HepG2 (cell line): ENCODE results near the gene ZNF207. TPM values are rescaled to one million over a fixed set of nuclear protein-coding genes. Genes with fewer than 3 reads are reported as not detected.
"Not testable (repeated sequence)": the region's sequence is repeated elsewhere in the genome, so short reads cannot be mapped to it uniquely, and the experiment has no call there.

ENCODE experiments used
- ARID5B ChIP-seq: IDR thresholded peaks from 2 replicates; pipeline ENCODE4 v1.4.0; 2020; ENCODE audit warnings: mild to moderate bottlenecking, missing genetic modification reagents
- FOXA3 ChIP-seq: IDR thresholded peaks from 2 replicates; pipeline ENCODE4 v1.6.1; 2016; ENCODE audit warnings: missing genetic modification reagents, missing compliant biosample characterization
- HHEX ChIP-seq: IDR thresholded peaks from 2 replicates; pipeline ENCODE4 v1.6.1; 2016; ENCODE audit warnings: control low read depth
- KDM1A ChIP-seq: IDR thresholded peaks from 2 replicates; pipeline ENCODE4 v1.6.1; 2016; ENCODE audit warnings: missing compliant biosample characterization
- NR2F2 ChIP-seq: IDR thresholded peaks from 2 replicates; pipeline ENCODE4 v1.6.1; 2012; ENCODE audit warnings: low read depth, inconsistent platforms, borderline replicate concordance
- RCOR2 ChIP-seq: IDR thresholded peaks from 2 replicates; pipeline ENCODE4 v1.6.1; 2016; ENCODE audit warnings: missing biosample characterization, missing genetic modification reagents
- SOX13 ChIP-seq, 3 experiments: fragments of 450-650 bp in 1 of 3; sonication (generic) in 1 of 3; formaldehyde crosslinking in 1 of 3; IDR thresholded peaks in 2 of 3; conservative IDR thresholded peaks in 1 of 3; 2 replicates each; pipeline versions ENCODE4 v1.5.0 to v1.6.1; 2016 to 2020; ENCODE audit warnings: antibody characterized with exemption in 1 of 3, mild to moderate bottlenecking in 1 of 3, missing compliant biosample characterization in 1 of 3, missing genetic modification reagents in 1 of 3, moderate library complexity in 1 of 3
- TBX2 ChIP-seq: sonication (generic); formaldehyde crosslinking; IDR thresholded peaks from 2 replicates; pipeline ENCODE4 v1.5.0; 2020; ENCODE audit warnings: missing genetic modification reagents, mild to moderate bottlenecking, borderline replicate concordance
- ZNF460 ChIP-seq: sonication (generic); formaldehyde crosslinking; IDR thresholded peaks from 2 replicates; pipeline ENCODE4 v1.5.1; 2020; ENCODE audit warnings: missing genetic modification reagents, mild to moderate bottlenecking, borderline replicate concordance
- ZNF629 ChIP-seq: sonication (generic); formaldehyde crosslinking; conservative IDR thresholded peaks from 2 replicates; pipeline ENCODE4 v1.5.0; 2020; ENCODE audit warnings: missing genetic modification reagents
- polyA plus RNA-seq, 8 experiments: library from polyadenylated mRNA; depleted of rRNA in 3 of 8; stranded (reverse) in 7 of 8; unstranded in 1 of 8; fragments of >200 nt; fragmentation: Illumina TruSeq in 4 of 8; extraction: Trizol in 4 of 8; gene quantifications; 2 replicates each; pipeline versions ENCODE4 v1.2.1 to v1.2.3, GENCODE V29; 2011 to 2016; ENCODE audit warnings: low read depth in 4 of 8, missing spikeins in 1 of 8, mixed read lengths in 1 of 8; ENCODE audit not compliant: insufficient read depth in 1 of 8
- total RNA-seq, 5 experiments: library from RNA; depleted of rRNA; stranded (reverse); fragments of >200 nt; fragmentation: Illumina TruSeq; extraction: Trizol; gene quantifications; 2 replicates each; pipeline ENCODE4 v1.2.3, GENCODE V29; 2016; ENCODE audit warnings: low read depth in 1 of 5

Gene ZNF207
- total and polyA plus RNA-seq, 2 of the 13 experiments (the other 11 are each of a cell fraction or from before 2014, with no cell fraction given): 150 to 164 TPM

DNA sequence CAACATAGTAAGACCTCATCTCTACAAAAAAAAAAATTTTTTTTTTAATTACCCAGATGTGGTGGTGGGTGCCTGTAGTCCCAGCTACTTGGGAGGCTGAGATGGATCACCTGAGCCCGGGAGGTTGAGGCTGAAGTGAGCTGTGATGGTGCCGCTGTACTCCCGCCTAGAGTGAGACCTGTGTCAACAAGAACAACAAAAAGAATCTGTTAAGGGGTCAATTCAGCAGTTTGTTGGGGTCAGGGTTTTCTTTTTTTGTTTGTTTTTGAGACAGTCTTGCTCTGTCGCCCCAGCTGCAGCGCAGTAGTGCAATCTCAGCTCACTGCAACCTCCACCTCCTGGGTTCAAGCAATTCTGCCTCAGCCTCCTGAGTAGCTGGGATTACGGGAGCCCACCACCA is 29.9 kb upstream of the ZNF207 start (continued):
- TF ChIP-seq HHEX (CRISPR knock-in tag): peak; percentile 41; the same call in 1 of the 2 replicates
- TF ChIP-seq RCOR2: peak; percentile 45; the same call in 1 of the 2 replicates
- not testable (repeated sequence) for TF ChIP-seq SOX13 (IDR thresholded peaks at IDR 0.05)
- TF ChIP-seq SOX13 (CRISPR knock-in tag; conservative IDR thresholded peaks at IDR 0.05 in 1 of 2, IDR thresholded peaks at IDR 0.05 in 1 of 2): peak in 1 of 2 experiments; percentile 77; a peak in 1 of 4 replicates
- TF ChIP-seq TBX2 (CRISPR knock-in tag): 0 out of 2 replicates have a peak, but pooled peaks have one; percentile 44
- peak; percentile 76; the same call in 1 of the 2 replicates for TF ChIP-seq KDM1A
- TF ChIP-seq ARID5B: peak; percentile 55; the same call in 1 of the 2 replicates
- peak; percentile 99 for TF ChIP-seq ZNF460
- peak; percentile 75 for TF ChIP-seq FOXA3 (CRISPR knock-in tag)
- peak; percentile 94 for TF ChIP-seq ZNF629 (CRISPR knock-in tag)
- peak; percentile 78 for TF ChIP-seq NR2F2
